ENCODE results near the gene KLK7.

KLK7 gene

DNA sequence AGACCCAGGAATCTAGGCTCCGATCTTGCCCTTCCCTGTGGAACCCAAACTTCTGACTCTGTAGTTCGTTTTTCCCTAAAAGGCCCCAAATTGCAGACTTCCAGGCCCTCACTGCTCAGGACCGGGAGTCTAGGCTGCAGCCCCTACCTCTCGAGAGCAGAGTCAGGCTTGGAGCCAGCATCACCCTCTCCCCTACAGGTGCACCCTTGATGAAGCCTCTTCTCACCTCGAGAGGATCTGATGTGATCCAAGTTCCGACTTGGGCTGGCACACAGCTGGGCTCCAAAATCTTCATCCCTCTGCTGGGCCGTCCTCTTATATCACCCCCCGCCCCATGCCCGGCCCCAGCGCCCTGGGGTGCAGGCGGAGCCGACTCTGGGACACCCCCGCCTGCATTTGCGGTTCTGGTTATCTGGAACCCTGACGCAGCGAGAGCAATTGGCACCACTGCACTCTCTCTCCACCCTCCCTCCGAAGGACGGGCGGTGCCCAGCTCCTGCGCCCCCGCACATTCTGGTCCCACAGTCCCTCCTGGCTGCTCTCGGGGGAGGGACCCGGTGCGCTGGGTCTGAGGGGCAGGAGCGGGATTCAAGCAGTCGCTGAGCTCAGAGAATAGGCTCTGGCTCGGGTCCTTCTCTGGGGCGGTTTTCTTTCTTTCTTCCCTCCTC is at the start of gene KLK7:
KLK7 (minus strand) TSS at position 293 of the 668 bp plus-strand sequence. CDS start 1,518 bp downstream, outside the sequence.
- DNase-seq (ENCODE audit: low read depth, low spot score) = no peak

DNA sequence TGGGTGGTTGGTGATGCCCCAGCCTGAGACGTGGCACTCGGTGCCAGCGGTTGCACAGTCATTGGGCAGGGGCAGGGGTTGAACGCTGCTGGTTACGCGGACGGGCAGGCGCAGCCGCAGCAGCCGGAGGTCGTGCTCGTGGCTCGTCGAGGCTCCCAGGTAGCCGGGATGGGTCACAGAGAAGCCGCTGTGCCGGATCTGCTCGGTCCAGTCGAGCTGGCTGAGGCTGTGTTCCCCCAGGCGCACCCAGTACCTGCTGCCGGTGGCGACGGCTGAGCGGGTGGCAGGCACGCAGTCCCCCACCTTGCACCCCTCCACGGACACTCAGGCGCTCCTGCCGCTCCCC is 48.1 kb upstream of the KLK7 start:
- no peak for DNase-seq (ENCODE audit: low read depth, low spot score)

DNA sequence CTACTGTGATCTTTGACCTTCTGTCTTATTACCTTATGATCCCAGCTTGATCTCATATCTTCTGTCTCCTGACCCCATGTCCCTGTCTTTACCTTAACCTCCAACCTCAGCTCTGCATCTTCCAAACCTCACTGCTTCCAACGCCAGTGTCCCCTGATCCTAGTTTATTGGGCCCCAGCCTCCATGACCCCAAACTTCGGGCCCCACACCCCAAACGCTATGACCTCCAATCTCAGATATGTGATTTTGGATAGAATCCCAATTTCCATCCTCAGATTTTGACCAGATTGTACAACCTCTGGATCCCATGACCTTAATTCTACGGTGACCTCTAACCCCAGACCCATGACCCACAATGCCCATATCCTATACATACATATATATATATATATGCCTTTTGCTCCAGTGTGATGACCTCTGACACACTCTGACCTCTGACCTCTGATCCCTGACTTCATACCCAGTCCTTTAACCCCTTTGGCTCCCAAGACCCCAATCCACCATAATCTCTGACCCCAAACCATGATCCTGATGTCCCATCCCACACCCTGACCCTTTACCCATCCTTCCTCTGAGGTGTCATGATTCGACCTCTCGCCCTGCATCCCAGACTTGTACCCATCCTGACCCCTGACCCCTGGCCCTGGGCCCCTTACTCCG is 47.6 kb upstream of the KLK7 start:
- DNase-seq (ENCODE audit: low read depth, low spot score) = no peak

DNA sequence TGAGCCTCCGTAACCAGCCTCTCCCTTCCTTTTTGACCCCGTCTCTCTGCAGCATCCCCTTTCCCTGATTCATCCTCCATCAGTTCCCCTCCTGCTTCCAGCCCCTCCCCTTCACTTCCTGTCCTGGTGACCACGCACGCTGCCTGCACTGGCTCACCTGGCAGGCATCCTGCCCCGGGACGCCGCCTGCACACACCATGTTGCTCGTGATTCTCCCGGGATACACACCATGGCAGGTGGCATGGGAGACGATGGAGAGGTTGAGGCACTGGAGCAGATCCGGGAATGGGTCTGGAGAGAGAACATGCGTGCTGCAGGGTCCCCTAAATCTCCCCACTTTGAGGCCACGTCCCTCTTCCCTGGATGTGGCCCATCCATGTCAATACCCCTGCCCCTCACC is 46.9 kb upstream of the KLK7 start:
- no peak for DNase-seq (ENCODE audit: low read depth, low spot score)

DNA sequence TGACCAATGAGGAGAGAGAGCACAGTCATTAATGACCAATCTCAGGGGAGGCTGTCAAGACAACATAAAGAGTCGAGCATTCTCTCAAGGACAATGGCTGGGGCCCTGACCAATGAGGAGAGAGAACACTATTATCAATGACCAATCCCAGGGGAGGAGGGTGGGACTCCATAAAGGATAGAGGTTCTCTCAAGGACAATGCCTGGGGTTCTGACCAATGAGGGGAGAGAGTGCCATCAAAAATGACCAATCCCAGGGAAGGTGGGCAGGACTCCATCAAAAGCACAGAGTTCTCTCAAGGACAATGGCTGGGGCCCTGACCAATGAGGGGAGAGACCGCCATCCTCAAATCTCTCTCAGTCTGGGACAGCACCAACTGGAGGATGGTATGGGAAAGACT is 46.0 kb upstream of the KLK7 start:
- DNase-seq (ENCODE audit: low read depth, low spot score) = no peak

DNA sequence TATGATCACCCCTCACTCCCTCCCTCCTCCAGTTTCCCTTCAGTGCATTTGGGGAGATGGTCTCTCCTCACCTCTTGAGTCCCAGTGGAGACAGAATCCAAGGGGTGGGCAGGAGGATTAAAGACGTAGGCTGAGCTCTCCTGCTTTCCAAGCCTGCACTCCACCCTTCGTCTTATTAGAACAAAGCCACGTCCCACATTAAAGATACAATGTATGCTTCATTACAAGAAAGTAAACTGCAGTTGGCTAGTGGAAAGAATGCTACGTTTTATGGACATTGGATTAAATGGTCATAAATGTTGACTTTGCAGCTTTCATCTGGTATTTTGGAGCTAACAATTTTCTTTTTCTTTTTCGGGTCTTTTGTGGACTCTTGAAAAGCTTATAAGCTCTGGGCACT is 44.2 kb upstream of the KLK7 start:
- no peak for DNase-seq (ENCODE audit: low read depth, low spot score)

DNA sequence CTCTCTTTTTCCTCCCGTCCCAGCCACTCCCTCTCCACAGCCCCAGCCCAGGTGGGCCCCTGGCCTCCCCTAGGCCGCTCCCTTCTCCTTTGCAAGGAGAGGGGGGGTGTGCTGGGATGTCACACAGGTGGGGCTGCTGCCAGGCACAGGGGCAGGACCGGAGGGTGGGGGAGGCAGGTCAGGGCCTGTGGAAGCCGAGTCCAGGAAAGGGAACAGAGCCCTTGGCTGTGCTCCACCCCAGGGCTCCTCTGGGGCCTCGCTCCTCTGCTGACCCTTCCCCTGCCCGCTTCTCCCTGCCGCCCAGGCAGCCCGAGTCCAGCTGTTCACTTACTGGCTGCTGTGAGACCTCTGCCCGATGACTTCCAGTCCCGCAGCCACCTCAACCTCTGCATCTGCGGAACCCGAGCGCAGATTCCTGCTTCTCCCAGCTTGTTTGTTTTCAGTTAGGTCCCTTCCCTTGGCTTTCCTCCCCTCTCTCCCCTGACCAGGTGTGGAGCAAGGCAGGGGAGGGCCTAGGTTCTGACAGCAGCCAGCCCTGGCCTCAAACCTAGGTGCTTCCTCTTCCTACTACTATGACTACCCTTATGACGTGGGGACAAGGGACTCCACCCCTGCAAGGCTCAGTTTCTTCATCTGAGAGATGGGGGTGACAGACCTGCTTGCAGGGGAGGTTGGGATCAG is 43.5 kb upstream of the KLK7 start:
- no peak for DNase-seq (ENCODE audit: low read depth, low spot score)

DNA sequence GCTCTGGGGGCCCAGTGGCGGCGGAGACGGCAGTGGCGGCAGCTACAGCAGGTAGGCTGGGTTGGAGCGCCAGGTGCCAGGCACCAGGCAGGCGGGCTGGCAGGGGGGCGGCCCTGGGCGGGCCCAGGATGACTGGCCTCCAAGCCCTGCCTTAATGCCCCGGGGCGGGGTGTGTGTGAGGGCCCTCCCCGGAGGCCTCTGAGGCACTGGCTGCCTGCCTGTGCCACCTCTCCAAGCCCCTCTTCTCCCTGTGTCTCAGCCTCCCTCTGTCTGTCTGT is 42.8 kb upstream of the KLK7 start, which contains the start of gene KLK11:
KLK11 (minus strand) TSS at position 63 of the 278 bp plus-strand sequence. CDS start 985 bp downstream, outside the sequence.
- no peak for DNase-seq (ENCODE audit: low read depth, low spot score)

DNA sequence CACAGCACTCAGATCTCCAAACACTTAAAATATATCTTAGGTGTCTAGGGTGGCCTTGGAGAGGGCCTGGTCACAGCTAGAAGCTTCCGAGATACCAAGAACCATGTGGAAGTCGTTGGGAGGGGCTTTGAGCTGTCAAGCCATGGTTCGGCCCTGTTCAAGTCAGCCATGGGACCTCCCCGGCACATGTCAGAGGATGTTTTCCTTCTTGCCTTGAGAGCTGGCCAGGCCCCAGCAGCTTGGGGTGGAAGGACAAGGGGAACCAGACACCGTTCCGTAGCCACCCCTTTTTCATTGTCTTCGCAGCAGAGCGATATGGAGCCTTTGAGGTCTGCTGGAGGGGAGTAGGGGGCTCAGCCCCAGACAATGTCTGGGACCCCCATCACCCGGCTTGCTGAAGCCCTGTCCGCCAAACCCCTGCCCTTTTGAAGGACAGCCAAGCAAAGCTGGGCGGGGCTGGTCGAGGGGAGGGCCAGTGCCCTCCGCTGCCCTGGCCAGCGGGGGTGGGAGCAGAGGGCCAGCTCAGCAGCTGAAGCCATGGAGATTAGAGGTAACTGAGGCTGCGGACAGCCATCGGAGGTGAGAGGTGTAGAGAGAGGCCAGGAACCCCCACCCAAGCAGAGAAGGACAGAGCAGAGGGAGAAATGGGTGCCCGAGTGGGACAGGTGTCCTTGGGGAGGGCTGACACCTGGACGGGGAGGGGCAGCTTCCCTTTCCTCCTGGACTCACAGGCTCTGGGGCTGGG is 42.3 kb upstream of the KLK7 start:
- no peak for DNase-seq (ENCODE audit: low read depth, low spot score)

DNA sequence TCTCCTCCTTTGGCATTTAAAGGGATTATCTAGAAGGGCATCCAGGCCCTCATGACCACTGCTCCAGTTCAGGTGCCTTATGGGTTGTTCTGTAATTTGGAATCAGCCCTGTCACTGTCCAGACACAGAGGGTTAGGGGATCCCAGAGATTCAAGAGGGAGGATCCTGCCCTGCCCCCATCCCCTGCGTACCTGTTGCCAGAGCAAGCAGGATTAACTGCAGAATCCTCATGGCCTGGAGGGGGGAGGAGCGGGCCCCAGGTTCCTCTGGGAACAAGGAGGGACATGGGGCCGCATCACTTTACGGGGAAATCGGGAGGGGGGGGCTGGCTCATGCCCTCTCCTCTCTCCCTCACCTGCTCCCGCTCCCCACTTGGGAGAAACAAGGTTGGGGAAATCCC is 41.7 kb upstream of the KLK7 start:
- DNase-seq (ENCODE audit: low read depth, low spot score) = no peak

DNA sequence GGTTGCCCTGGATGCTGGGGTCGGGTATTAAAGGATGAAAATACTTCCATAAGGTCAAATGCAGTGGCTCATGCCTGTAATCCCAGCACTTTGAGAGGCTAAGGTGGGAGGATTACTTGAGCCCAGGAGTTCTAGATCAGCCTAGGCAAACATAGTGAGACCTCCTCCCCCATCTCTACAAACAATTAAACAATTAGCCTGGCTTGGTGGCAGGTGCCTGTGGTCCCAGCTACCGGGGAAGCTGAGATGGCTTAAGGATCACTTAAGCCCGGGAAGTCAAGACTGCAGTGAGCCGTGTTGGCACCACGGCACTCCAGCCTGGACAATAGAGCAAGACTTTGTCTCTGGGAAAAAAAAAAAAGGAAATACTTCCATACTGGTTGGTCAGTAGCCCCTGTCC is 41.2 kb upstream of the KLK7 start:
- DNase-seq (ENCODE audit: low read depth, low spot score) = no peak

DNA sequence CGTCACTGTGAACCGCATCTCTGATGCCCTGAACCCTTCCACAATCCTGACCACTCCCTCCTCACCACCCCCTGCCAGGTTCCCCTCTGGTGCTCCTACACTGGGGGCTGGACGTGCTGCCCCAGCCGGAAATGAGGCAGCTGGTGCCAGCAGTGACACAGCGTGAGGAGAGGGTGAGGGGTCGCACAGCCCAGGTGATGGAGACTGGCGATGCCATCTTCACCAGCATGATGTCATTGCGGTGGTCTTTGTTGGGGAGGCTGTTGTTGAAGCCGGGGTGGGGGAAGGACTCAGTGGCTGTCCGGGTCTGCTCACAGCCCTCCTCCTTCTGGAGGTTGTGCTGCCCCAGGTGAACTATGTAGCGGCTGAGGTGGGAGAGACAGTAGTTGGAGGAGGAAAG is 40.2 kb upstream of the KLK7 start:
- no peak for DNase-seq (ENCODE audit: low read depth, low spot score)

DNA sequence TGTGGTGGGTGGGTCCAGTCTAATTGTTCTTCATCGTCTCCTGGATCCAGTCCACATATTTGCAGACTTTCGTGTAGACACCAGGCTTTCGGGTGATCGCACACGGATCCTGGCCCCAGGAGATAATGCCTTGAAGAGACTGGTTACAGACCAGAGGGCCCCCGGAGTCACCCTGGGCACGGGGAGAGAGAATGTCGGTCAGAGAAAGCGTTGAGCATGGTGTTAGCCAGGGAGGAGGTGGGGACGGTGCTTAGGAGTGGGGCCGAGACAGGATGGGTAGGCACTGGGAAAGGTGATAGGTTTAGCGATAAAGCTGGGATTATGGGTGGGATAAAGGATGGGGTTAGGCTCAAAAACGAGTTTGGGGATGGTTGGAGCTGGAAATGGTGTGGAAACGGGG is 38.8 kb upstream of the KLK7 start:
- DNase-seq (ENCODE audit: low read depth, low spot score) = no peak

DNA sequence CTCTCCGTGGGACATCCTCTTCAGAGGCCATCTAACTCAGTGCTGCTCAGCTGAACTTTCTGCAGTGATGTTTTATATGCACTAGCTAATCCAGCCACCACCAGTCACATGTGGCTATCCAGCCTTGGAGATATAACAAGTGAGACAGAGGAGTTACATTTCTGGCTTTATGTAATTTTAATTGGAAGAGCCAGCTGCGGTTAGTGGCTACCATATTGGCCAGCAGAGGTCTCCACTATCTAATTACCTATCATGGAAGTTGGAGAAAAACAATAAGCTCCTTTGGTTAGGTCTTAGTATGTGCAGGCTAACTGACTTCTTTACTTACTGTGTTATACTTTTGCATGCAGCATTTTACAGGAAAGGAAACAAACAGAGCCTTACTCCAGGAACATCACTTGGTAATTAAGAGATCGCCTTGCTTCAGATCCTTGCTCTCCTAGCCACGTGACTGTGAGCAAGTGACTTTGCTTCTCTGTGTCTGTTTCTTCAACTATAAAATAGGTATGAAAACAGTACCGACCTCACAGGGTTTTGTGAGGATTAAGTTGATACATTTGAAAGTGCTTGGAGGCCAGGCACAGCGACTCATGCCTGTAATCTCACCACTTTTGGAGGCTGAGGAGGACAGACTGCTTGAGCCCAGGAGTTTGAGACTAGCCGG is 37.4 kb upstream of the KLK7 start:
- DNase-seq (ENCODE audit: low read depth, low spot score) = no peak

DNA sequence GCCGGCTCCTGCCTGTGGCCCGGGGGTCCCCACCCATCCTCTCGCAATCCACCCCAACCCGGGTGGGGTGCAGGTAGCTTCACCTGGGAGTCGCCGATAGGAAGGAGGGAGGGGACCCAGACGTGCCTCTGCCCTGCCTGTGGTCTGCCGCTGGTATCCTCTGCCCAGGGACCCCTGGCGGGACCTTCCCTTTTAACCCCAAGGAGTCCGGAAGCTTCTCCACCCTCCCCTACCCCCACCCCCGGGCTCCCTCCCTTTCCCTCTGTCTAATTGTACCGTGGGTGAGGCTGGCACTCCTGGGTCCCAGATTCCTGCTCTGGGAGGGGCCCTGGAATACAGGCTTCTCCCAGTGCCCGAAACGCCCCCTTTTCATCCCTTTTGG is 35.8 kb upstream of the KLK7 start, which contains the start of gene KLK10:
KLK10 (minus strand) TSS at position 166 of the 382 bp plus-strand sequence. CDS start 579 bp downstream, outside the sequence.
- DNase-seq (ENCODE audit: low read depth, low spot score) = no peak

DNA sequence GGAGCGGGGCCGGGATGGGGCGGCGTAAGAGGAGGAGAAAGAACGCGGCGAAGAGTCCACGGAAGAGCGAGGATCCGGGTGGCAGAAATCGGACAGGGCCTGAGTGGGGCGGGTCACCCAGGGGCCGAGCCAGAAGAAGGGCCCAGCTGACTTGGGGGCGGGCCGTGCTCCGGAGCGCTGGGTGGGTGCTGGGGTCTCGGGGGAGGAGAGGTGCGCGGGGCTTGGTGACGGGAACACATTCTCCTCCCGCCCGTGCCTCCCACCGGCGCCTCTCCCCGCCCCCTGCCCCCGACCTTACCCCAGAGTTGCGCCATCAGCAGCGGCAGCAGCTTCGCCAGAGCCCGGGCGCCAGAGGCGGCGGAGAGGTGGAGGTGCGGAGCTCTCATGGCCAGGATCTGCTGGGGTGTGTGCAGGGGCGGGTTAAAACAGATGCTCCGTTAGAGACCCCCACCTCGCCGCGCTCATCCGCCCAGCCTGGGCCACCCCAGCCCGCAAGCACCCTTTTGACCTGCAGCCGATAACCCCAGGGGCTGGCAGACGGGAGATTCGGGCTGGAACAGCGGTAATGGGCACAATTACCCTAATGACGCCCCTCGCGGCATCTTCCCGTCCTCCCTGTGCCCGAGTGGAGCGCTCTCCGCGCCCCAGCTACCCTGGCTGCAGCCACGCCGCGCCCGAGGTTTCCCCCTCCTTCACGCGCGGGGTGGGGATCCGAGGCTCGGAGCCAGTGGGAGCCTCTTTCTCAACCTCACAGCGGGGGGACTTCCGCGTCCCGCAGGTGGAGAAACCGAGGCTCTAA is 35.2 kb upstream of the KLK7 start:
- no peak for DNase-seq (ENCODE audit: low read depth, low spot score)

DNA sequence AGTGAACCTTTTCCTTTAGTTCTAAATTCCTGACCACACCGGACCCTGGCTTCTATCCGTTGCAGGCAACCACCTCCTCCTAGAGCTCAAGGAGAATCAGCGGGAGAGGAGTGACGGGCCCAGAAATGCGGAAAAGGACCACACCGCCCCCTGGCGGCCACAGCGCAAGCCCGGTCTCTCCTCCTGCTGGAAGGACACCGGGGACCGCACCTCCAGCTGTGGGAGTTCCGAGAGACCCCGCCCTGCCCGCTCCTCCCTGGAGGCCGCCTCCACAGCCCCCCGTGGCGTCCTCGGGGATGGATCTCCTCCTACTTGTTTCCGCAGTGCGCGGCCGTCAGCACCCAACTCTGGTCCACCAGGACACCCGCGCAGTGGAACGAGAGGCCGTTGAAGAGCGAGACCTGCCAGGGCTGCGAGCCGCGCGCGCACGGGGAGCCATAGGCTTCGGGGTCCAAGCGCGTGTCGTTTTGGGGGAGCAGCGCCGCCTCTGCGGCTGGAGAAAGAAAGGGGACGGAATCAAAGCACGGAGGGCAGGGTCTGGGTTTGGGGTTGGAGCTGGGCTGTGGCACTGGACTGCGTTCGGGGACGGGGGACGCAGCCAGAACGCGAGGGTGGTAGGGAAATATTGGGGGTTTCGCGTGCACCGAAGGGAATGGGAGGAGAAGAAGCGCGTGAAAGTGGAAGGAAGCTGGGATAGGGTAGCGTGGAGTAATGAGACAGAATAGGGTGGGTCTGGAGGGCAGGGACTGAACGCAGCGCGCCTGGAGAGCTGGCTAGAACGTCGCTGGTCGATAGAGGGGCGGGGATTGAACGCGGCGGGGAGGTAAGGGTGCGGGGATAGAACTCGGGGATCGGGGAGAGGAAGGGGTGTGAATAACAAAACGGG is 33.3 kb upstream of the KLK7 start:
- no peak for DNase-seq (ENCODE audit: low read depth, low spot score)

DNA sequence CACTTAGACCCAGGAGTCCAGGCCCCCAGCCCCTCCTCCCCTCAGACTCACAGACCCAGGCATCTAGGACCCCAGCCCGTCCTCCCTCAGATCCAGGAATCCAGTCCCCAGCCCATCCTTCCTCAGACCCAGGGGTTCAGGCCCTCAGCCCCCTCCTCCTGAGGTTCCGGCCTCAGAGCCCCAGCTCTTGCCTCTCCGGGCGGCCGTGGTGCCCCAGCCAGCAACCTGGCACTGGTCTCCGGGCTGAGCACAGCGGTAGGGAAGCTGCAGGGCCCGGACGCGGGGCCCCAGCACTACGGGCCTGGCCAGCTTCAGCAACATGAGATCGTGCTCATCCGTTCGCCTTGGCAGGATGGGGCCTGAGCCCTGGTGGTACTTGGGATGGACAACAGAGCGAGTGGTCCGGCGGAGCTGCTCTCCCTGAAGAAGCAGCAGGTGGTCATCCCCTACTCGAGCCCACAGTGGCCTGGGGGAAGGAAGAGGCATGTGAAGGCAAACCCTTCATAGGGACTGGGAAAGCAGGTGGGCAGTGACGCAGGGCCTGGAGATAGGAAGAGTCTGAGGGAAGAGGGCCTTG is 32.1 kb upstream of the KLK7 start:
- DNase-seq (ENCODE audit: low read depth, low spot score) = no peak

DNA sequence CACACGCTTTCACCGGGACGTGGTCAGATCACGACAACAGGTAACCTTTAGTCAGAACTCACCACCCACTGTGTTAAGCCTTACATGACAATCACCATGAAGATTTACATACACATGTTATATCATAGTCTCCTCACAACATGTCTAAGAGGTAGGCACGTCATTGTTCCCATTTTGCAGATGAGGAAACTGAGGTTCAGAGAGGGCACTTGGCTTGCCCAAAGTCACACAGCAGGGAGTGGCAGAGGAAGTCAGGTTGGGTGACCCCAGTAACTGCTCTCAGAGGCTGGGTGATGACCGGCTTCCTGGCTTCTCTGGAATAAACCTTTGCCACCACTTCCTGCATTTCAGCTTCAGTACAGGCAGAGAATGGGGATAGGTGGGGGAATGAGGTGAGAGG is 30.5 kb upstream of the KLK7 start:
- DNase-seq (ENCODE audit: low read depth, low spot score) = no peak

Measured in activated naive CD8-positive, alpha-beta T cell treated with anti-CD3 and anti-CD28 coated beads, Interleukin-2, amount 50 U/mL, for 16 hours (primary cell).